ENCODE measurements around the gene IFITM5. TPM values are rescaled to one million over a fixed set of nuclear protein-coding genes. Genes with fewer than 3 reads are reported as not detected.
"Not testable (repeated sequence)": the region's sequence is repeated elsewhere in the genome, so short reads cannot be mapped to it uniquely, and the experiment has no call there.

IFITM5 gene
- total and polyA plus RNA-seq, 10 donors = not detected

DNA sequence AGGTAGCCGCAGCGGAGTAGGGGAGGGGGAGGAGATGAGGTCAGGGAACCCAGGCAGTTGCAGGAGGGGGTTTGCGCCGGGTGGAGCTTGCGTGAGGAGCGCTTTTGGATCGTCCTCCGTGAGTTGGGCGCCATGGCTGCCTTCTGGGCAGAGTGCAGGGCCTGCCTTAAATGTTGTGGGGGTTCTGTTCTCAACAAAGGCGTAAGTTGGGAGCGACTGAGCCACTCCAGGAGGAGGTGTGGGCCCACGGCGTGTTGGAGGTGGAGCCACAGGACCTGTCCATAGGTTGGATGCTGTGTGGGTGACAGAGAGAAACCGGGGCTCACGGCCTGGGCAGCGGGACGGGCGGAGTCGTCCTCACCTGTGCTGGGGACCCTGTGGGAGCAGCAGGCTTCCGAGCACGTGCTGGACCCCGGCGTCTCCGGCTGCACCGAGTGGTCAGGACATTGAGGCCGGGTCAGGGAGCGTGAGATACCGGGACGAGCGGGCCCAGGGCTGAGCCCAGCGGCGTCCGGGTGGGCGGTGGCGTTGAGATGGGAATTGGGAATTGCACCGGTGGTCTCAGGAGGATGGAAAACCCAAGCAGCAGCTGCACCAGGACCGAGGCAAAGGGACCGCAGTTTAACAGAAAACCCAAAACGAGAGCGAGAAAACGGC is 11.4 kb downstream of the IFITM5 start:
- H3K9me3 ChIP-seq = no peaks in the 10 kb centered on the region
- TF ChIP-seq POLR2A (IDR thresholded peaks at IDR 0.05) (no peak), POLR2AphosphoS5 (IDR thresholded peaks at IDR 0.05) (peak in 2 of 3 donors; percentile 54 to 81)
- DNase-seq = peak; percentile 89
- intact Hi-C loops (cut with DNase I; ENCODE audit: low total_unique reads) = no loop called here
- peaks cover 6 to 90% (median 26%) of the 10 kb centered on the region in 6 donors for H3K4me1 ChIP-seq
- WGBS, 5 donors = 15 to 44% (median 25%) methylated on average over 28 to 41 of the region's 41 CpGs
- H3K27me3 ChIP-seq (replicated peaks in 1 of 7) = peaks cover 0 to 51% (median 1%) of the 10 kb centered on the region in 7 donors
- H3K27ac ChIP-seq = peak overlapping the region in 7 of 8 donors; percentile 74 to 95 (median 87)
- H3K36me3 ChIP-seq = peaks cover 0 to 55% (median 9%) of the 10 kb centered on the region in 6 donors
- peak overlapping the region; percentile 58 to 86 (median 62) for H3K4me3 ChIP-seq

DNA sequence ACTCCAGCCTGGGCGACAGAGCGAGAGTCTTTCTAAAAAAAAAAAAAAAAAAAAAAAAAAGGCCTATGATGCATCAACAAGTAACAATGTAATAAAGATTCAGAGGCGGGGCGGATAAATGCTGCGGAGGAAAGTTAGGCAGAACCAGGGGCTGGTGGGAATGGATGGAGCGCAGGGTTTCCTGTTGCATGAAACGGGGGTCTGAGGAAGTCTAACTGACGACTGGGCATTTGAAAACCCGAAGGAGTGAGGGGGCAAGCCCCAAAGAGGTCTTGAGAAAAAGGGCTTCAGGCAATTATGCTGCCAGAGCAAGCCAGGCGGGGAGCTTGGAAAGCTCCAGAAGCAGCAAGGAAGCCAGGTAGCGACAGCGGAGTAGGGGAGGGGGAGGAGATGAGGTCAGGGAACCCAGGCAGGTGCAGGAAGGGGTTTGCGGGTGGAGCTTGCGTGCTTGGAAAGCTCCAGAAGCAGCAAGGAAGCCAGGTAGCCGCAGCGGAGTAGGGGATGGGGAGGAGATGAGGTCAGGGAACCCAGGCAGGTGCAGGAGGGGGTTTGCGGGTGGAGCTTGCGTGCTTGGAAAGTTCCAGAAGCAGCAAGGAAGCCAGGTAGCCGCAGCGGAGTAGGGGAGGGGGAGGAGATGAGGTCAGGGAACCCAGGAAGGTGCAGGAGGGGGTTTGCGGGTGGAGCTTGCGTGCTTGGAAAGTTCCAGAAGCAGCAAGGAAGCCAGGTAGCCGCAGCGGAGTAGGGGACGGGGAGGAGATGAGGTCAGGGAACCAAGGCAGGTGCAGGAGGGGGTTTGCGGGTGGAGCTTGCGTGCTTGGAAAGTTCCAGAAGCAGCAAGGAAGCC is 12.1 kb downstream of the IFITM5 start:
- H3K4me1 ChIP-seq = peaks cover 6 to 91% (median 33%) of the 10 kb centered on the region in 6 donors
- peaks cover 0 to 59% (median 8%) of the 10 kb centered on the region in 7 donors for H3K27me3 ChIP-seq (replicated peaks in 1 of 7)
- peak overlapping the region in 7 of 8 donors; percentile 20 to 95 (median 85) for H3K27ac ChIP-seq
- peaks cover 0 to 55% (median 4%) of the 10 kb centered on the region in 6 donors for H3K36me3 ChIP-seq
- intact Hi-C loops (cut with DNase I; ENCODE audit: low total_unique reads); H3K9me3 ChIP-seq: not testable (repeated sequence)
- peak overlapping the region in 6 of 8 donors; percentile 58 to 86 (median 63) for H3K4me3 ChIP-seq
- WGBS, 5 donors = 67 to 77% (median 74%) methylated on average over 23 to 27 of the region's 27 CpGs
- DNase-seq = peak; percentile 77

DNA sequence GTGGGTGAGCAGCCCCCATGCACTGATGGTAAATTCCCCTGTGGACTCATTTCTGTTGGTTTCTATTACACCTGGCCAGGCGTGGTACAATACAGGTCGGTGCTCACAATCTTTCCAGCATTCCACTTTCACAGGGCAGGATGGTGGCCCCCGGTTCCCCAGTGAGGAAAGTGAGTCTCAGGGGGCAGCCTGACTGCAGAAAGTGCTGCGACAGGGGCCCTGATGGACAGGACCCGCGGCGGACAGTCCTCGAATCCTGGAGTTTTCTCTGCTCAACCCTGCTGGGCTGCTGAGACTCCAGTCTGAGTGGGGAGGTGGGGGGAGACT is 13.5 kb downstream of the IFITM5 start:
- no peak overlapping the region for H3K27ac ChIP-seq
- no peaks in the 10 kb centered on the region for H3K9me3 ChIP-seq
- peaks cover 0 to 47% (median 0%) of the 10 kb centered on the region in 6 donors for H3K36me3 ChIP-seq
- WGBS, 5 donors = 78 to 89% (median 82%) methylated on average over 3 to 8 of the region's 8 CpGs
- DNase-seq = peak; percentile 68
- intact Hi-C loops (cut with DNase I; ENCODE audit: low total_unique reads) = no loop called here
- no peak overlapping the region for H3K4me3 ChIP-seq
- H3K27me3 ChIP-seq (replicated peaks in 1 of 7) = peaks cover 0 to 72% (median 21%) of the 10 kb centered on the region in 7 donors
- peaks cover 15 to 91% (median 44%) of the 10 kb centered on the region in 6 donors for H3K4me1 ChIP-seq
- no peak for TF ChIP-seq POLR2AphosphoS5 (IDR thresholded peaks at IDR 0.05)
- TF ChIP-seq, protein P1, sequence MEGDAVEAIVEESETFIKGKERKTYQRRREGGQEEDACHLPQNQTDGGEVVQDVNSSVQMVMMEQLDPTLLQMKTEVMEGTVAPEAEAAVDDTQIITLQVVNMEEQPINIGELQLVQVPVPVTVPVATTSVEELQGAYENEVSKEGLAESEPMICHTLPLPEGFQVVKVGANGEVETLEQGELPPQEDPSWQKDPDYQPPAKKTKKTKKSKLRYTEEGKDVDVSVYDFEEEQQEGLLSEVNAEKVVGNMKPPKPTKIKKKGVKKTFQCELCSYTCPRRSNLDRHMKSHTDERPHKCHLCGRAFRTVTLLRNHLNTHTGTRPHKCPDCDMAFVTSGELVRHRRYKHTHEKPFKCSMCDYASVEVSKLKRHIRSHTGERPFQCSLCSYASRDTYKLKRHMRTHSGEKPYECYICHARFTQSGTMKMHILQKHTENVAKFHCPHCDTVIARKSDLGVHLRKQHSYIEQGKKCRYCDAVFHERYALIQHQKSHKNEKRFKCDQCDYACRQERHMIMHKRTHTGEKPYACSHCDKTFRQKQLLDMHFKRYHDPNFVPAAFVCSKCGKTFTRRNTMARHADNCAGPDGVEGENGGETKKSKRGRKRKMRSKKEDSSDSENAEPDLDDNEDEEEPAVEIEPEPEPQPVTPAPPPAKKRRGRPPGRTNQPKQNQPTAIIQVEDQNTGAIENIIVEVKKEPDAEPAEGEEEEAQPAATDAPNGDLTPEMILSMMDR (IDR thresholded peaks at IDR 0.05 in 8 of 11, conservative IDR thresholded peaks at IDR 0.05 in 3 of 11) = no peak

DNA sequence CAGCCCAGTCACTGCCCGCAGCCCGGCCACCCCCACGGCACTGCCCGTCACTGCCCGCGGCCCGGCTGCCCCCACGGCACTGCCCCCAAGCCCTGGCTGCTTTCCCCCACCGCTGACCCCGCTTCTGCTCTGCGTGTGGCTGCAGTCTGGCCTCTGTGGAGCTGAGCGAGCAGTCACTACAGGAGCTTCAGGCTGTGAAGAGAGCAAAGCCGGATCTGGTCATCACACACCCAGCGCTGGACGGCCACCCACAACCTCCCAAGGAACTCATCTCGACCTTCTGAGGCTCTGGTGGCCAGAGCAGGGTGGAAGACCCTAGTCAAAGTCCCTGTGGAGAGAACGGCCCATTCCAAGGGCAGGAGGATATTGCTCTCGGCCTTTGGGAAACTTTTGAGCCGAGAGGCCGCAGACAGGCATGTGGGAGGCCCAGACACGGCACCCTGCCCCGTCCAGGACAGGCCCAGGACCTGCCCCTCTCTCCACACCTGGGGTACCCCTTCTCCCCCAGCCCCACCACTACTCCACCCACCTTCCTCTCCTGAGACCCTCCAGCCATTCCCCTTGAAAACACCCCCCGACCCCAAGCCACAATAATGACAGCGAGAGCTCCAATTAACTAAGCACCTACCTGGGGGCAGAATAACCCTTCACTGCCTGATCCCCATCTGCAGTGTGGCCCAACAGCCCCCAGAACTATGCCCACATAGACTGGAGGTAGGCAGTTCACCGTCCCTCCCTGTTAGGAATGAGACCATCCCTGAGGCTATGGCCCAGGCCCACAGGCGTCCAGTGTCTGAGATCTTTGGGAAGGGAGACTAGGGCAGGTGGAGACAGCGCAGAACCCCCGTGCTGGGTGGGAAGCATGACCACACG is 14.1 kb downstream of the IFITM5 start:
- no peak overlapping the region for H3K27ac ChIP-seq
- WGBS, 5 donors = 83 to 89% (median 89%) methylated on average over 16 to 29 of the region's 29 CpGs
- DNase-seq = peak; percentile 64
- H3K4me3 ChIP-seq = no peak overlapping the region
- peaks cover 21 to 91% (median 45%) of the 10 kb centered on the region in 6 donors for H3K4me1 ChIP-seq
- peaks cover 0 to 78% (median 27%) of the 10 kb centered on the region in 7 donors for H3K27me3 ChIP-seq (replicated peaks in 1 of 7)
- intact Hi-C loops (cut with DNase I; ENCODE audit: low total_unique reads) = no loop called here
- peaks cover 0 to 41% (median 0%) of the 10 kb centered on the region in 6 donors for H3K36me3 ChIP-seq
- TF ChIP-seq POLR2AphosphoS5 (IDR thresholded peaks at IDR 0.05) = peak in 1 of 3 donors; percentile 27
- TF ChIP-seq, protein P1 (IDR thresholded peaks at IDR 0.05 in 8 of 11, conservative IDR thresholded peaks at IDR 0.05 in 3 of 11) = no peak
- H3K9me3 ChIP-seq = no peaks in the 10 kb centered on the region

All from spleen (tissue), 11 donors.